GM21825 (cell line): ENCODE results near the gene GPR25.
A peak's percentile ranks its signal among the peaks of the same experiment; 100 is the strongest.
"Not testable (repeated sequence)": the region's sequence is repeated elsewhere in the genome, so short reads cannot be mapped to it uniquely, and the experiment has no call there.

Source experiments
- ATAC-seq: cut with Tn5 transposase; IDR thresholded peaks from one replicate; pipeline ENCODE4 v1.9.1; 2021; ENCODE audit warnings: mild to moderate bottlenecking, moderate library complexity; ENCODE audit not compliant: unreplicated experiment

Gene GPR25

DNA sequence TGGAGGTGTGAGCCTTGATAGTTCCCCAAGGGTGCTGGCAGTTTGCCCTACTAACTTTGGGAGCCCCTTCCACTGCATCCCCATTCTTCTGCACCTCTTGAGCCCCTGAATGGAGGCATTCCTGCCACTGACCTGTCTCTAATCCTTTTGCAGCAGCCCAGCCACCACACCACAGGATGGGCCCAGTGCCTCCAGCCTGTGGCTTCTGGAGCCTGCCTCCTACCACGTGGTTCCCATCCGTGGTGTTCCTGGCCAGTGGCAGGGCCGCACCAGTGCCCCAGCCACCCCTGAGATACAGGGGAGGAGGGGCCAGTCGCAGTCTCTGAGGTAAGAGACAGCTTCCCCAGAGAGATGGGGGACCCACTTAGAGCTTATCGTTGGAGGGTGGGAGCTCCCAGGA lies 36.3 kb downstream of the GPR25 start:
- ATAC-seq, result no peak

GRCh38 chr1:200909757-200910239 lies 37.0 kb downstream of the GPR25 start:
- ATAC-seq, result peak; percentile 39

DNA sequence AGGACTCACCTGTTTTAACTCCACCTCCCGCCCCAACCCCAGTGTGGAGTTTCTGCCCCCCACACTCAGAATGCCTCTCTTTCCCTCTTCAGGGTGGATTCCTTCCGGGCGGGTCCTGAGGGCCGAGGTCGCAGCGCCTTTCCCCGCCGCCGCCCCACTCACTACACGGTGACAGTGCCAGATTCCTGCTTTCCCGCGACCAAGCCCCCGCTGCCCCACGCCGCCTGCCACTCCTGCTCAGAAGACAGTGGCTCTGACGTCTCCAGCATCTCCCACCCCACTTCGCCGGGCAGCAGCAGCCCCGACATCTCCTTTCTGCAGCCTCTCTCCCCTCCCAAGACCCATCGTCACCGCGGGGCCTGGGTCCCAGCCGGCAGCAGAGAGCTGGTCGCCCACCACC lies 38.6 kb downstream of the GPR25 start:
- ATAC-seq, result no peak

DNA sequence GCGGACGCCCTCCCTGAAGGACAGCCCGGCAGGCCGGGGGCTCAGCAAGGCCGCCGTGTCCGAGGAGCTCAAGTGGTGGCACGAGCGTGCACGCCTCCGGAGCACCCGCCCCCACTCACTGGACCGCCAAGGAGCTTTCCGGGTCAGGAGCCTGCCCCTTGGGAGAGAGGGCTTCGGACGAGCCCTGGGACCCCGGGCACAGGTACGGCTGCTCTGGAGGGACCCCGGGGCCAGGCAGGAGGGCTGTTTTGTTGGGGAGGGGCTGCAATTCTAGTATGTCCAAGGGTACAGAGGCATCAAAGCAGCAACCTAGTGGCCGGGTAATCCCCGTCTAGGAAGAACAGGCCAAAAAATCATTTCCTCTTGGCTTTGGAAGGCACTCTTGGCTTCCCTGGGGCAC lies 39.2 kb downstream of the GPR25 start:
- ATAC-seq, result not testable (repeated sequence)

- no peak for ATAC-seq
Observed at GRCh38 chr1:200912737-200913407, 40.1 kb downstream of the GPR25 start.

- ATAC-seq, result no peak
Observed at GRCh38 chr1:200916152-200916551, 43.4 kb downstream of the GPR25 start.

- ATAC-seq, result no peak
Observed at GRCh38 chr1:200916681-200917080, 43.9 kb downstream of the GPR25 start.

- ATAC-seq, result no peak
Observed at GRCh38 chr1:200917291-200917817, 44.6 kb downstream of the GPR25 start.

- ATAC-seq, result no peak
Observed at GRCh38 chr1:200918006-200918405, 45.2 kb downstream of the GPR25 start.

DNA sequence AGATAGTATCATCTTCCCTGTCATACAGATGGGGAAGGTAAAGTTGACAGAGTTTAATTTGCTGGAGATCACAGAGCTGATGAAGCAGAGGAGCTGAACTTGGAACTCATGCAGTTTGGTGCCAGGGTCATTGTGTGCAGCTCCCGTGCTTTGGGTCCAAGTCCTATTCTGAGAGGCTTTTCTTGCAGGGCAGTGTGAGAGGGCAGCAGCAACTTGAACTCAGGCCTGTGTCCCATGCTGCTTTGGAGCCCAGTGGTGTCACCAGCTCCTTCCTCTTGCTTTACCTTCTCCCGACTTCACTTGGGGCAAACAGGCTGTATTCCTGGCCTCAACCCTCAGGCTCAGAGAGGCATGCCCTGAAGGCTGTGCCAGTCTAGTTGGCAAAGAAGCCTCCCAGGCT lies 46.6 kb downstream of the GPR25 start:
- no peak for ATAC-seq

DNA sequence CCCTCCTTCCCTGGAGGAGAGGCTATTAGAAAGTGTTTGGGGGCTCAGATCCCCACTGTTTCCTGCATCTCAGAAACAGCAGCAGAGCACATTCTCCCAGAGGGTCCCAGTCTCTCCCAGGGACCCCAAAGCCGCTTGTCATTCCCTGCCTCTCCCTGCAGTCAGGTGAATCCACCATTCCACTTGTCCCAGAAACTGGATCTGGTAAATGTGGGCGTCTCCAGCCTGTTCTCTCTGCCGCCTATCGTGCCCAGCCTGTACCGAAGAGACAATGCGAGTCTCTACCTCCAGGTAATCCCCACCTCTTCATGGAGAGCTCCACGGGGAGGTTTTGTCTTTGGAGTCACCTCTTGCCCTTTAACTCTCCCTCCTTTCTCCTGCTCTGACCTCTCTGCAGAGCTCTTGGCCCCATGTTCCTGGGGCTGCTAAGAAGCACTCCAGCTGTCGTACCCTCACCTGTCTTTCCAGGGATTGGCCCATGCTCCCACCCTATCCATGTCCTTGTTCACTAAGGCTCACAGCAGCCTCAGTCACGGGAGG lies 48.9 kb downstream of the GPR25 start:
- ATAC-seq, result no peak

GRCh38 chr1:200922406-200922805 lies 49.6 kb downstream of the GPR25 start:
- no peak for ATAC-seq

- ATAC-seq, result no peak
Observed at GRCh38 chr1:200923601-200924000, 50.8 kb downstream of the GPR25 start.
